GM19193 (cell line): ENCODE measurements around the gene SLC37A1.

Experiments
- POLR2A ChIP-seq: IDR thresholded peaks from 4 replicates; pipeline ENCODE4 v1.6.1; 2011; ENCODE audit not compliant: insufficient read depth, insufficient read length; ENCODE audit errors: extremely low read depth

Gene SLC37A1

DNA sequence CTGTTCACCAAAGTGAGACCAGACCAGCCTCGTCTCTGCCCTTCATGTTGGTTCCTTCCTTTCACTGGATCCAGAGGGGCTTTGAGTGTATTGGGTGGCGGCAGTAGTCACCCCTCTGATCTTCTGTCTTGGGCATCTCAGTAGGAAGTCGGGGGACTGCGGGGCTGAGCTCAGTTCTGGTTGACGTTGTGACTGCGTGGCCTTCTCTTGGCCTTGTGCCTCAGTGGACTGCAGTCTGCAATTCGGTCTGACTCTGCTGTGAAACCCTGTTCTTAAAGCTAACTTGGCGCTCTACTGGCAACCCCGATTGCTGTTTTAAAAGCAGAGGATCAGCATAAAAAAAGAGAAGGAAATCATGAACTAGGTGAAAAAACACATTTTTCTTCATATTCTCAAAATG is 56.7 kb downstream of the SLC37A1 start:
- TF ChIP-seq POLR2A, result no peak

- TF ChIP-seq POLR2A, result no peak
Observed at GRCh38 chr21:42570841-42571387, 57.3 kb downstream of the SLC37A1 start.

- no peak for TF ChIP-seq POLR2A
Observed at GRCh38 chr21:42571391-42572150, 57.9 kb downstream of the SLC37A1 start.

DNA sequence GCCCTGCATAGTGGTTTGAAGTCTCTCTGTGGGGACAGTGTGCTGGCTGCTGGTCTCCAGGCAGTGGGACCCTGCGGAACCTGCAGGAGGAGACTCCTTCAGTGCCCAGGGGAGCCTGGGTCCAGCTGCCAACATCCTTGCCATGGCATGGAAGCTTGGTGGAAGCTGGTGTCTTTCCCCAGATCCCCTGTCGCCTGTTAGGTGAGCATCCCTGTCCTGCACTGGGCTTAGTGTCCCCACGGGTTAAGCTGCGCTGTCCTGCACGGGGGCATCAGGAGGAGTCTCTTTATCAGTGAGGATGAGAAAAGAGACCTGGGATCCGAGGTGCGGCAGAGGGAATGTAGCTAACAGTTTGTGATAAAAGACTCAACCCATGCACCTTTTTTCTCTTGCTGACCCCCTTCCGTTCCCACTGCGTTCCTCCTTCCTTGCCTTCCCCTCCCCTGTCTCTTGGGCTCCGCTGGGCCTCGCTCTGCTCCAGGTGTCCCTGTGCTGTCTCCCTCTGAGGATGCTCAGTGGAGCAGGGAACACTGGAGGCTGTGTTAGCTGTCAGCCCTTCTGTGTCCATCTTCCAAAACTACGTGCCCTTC is 59.3 kb downstream of the SLC37A1 start:
- no peak for TF ChIP-seq POLR2A

DNA sequence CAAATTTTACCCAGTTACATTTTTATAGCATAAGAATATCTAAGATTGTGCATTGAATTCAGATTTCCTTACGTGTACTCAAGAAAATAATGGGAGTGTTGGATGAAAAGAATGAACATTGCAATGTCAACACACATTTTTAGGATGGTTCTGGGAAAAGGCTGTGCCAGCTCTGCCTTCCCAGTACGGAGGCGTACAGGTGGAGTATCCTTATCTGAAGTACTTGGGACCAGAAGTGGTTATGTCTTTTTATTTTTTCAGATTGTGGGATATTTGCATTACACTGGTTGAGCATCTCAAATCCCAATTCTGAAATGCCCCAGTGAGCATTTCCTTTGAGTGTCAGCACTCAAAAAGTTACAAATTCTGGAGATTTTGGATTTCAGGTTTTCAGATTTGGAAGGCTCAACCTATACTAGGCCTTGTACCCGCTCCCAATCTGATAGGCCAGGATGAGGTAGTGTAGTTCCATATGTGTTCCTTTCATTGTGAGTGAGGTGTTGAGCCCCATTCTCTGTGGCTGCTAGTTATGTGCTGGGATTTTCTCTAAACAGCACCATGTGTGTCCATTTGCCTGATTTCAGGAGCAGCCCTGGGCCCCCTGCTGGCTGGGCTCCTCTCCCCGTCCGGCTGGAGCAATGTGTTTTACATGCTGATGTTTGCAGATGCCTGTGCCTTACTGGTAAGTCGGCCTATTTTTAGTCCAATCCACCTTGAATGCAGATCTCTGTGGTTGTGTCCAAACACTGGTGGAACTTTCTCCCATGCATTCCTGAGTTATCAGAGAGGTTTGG is 60.8 kb downstream of the SLC37A1 start:
- TF ChIP-seq POLR2A, result no peak

DNA sequence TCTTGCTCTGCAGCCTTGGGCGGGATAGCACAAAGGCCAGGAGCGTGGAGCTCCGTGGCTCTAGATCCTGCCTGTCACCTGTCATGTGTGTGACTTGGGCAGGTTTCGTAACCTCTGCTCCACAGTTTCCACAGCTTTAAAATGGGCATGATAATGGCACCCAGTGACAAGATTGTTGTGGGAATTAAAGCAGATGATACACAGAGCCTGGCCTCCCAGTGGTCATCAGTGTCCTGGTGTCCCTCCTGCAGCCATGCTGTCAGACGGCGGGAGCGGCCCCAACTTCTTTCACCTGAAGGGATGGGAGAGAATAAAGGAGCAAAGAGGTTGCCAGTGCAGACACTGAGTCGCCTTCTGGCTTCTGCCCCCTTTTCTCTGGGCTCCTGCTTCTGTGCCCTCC is 61.5 kb downstream of the SLC37A1 start:
- no peak for TF ChIP-seq POLR2A

DNA sequence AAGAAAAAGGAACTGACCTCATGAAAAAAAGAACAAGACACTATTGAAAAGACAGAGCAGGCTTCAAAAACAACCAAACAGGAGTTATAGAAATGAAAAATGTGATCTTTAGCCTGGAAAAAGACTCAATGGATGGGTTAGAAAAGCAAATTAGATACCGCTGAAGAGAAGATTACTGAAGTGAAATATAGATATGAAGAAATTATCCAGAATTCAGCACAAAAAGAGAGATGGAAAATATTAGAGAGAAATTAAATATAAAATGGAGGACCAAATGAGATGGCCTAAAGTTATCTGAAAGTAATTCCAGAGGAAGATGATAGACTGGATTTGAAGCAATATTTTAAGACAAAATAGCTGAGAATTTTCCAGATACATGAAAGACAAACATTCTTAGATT is 63.0 kb downstream of the SLC37A1 start:
- TF ChIP-seq POLR2A, result no peak

DNA sequence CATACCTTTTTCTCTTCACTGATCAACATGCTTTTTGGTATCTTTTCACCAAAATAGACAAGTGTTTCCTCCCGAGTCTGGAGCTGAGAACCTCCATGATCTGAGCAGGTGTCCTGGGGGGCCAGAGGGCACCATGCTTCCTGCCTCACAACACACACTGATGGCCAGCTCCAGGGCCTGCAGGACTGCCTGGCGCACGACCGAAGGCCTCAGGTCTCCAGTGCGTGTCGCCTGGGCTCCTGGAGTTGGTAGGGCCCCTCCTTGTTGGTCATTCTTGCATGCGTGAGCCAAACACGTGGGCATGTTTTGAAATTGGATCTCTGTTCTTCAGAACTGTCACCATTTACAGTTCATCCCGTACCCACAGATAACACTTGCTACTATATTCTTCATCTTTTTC is 64.4 kb downstream of the SLC37A1 start:
- TF ChIP-seq POLR2A, result no peak

DNA sequence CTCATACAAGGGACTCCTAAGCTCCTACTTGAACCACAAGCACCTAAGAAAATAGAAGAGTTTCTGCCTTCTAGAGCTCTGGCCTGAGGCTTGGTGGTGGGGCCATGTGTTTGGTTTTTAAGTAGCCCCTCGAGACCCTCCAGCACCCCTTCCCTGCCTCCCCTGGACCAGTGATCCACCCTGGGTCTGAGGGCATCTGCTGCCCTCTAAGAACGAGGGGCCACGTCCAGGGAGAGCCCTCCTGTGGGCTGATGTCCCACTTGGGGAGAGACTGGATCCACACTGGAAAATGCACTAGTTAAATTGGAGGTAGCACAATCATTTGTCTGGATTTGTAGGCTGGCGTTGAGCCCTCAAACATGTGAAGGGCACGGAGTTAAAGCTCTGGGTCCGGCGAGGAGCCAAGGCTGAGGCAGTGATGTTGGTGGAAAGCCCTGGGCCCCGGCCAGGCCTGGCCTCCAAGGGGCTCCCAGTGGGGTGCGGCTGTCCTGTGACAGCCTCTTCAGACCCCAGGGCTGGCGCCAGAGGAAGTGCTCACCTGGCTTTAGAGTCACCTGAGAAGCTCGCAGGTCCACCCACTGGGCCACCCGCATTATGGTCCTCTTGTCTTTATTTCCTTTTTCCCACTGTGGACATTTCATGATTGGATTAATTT is 65.2 kb downstream of the SLC37A1 start:
- no peak for TF ChIP-seq POLR2A

GRCh38 chr21:42579456-42580075 is 65.9 kb downstream of the SLC37A1 start:
- TF ChIP-seq POLR2A, result no peak

GRCh38 chr21:42580076-42580792 is 66.6 kb downstream of the SLC37A1 start:
- TF ChIP-seq POLR2A, result no peak

- no peak for TF ChIP-seq POLR2A
Observed at GRCh38 chr21:42580793-42581321, 67.2 kb downstream of the SLC37A1 start.

DNA sequence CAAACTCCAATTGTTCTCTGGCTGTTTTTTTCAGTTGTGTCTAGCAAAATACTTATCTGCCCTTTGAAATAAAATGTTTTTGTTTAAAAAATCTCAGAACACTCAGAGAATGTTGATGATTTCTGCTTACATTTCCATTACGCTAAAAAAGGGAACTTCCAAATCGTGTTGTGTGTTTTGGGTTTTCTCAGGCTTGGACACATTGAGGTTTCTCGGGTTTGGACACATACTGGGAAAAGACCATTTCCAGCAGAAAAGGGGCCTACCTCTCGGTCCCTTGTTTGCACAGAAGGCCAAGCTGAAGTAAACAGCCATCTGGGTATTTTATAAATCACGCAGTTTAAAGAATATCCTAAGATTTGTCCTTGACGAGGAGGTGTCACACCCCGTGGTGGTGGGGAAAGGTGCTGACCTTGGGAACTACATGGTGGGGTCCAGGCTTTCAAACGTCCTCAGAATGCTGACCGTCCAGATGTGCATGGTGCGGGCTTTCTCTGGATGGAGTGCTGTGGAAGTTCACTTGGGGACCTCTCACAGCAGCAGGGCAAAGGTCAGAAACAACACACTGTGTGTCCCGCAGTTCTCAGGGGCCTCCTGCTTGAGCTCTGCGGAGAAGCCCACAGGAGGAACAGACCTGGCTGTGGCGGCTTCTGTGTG is 67.8 kb downstream of the SLC37A1 start:
- TF ChIP-seq POLR2A, result no peak
